NCI-H2029 treated with DMSO at 0.1 percent for 48 hours (cell line): ENCODE results near the gene ATP8A2.
"Not testable (repeated sequence)": the region's sequence is repeated elsewhere in the genome, so short reads cannot be mapped to it uniquely, and the experiment has no call there.

Experiments used
- DNase-seq: peaks from one replicate; lab custom pipeline; 2025; lab: John Stamatoyannopoulos, UW

ATP8A2 gene

GRCh38 chr13:25806264-25806974 is 434.6 kb downstream of the ATP8A2 start:
- DNase-seq: no peak

GRCh38 chr13:25807562-25807961 is 435.8 kb downstream of the ATP8A2 start:
- no peak for DNase-seq

GRCh38 chr13:25811506-25811905 is 439.7 kb downstream of the ATP8A2 start:
- DNase-seq: no peak

GRCh38 chr13:25816239-25816638 is 444.5 kb downstream of the ATP8A2 start:
- no peak for DNase-seq

GRCh38 chr13:25819856-25820530 is 448.2 kb downstream of the ATP8A2 start:
- DNase-seq: peak; percentile 54

GRCh38 chr13:25821776-25822175 is 450.0 kb downstream of the ATP8A2 start:
- DNase-seq: no peak

- not testable (repeated sequence) for DNase-seq
Observed at GRCh38 chr13:25827221-25827620, 455.4 kb downstream of the ATP8A2 start.

GRCh38 chr13:25827831-25828465 is 456.2 kb downstream of the ATP8A2 start:
- DNase-seq: no peak

- DNase-seq: no peak
Observed at GRCh38 chr13:25833761-25834160, 462.0 kb downstream of the ATP8A2 start.

GRCh38 chr13:25836574-25837336 is 465.0 kb downstream of the ATP8A2 start:
- no peak for DNase-seq

GRCh38 chr13:25839371-25839770 is 467.6 kb downstream of the ATP8A2 start:
- no peak for DNase-seq

GRCh38 chr13:25840261-25840660 is 468.5 kb downstream of the ATP8A2 start:
- DNase-seq: no peak

- no peak for DNase-seq
Observed at GRCh38 chr13:25840931-25841330, 469.2 kb downstream of the ATP8A2 start.

GRCh38 chr13:25843692-25844091 is 471.9 kb downstream of the ATP8A2 start:
- no peak for DNase-seq

GRCh38 chr13:25844559-25845434 is 473.0 kb downstream of the ATP8A2 start:
- DNase-seq: no peak

GRCh38 chr13:25846222-25846984 is 474.6 kb downstream of the ATP8A2 start:
- no peak for DNase-seq

GRCh38 chr13:25847145-25847544 is 475.4 kb downstream of the ATP8A2 start:
- DNase-seq: no peak

- DNase-seq: no peak
Observed at GRCh38 chr13:25847635-25848626, 476.2 kb downstream of the ATP8A2 start.
